ENCODE measurements around the gene SLC27A5. TPM values are rescaled to one million over a fixed set of nuclear protein-coding genes. Genes with fewer than 3 reads are reported as not detected.

The SLC27A5 gene
- total and polyA plus RNA-seq, 2 of the 13 experiments (the other 11 are each of a cell fraction or from before 2014, with no cell fraction given), result 30.3 to 40.2 TPM

- TF ChIP-seq SETDB1 (CRISPR knock-in tag; IDR thresholded peaks at IDR 0.05; ENCODE audit: borderline replicate concordance) (no peak), ZNF331 (CRISPR knock-in tag; IDR thresholded peaks at IDR 0.05) (peak; percentile 81), HMGA1 (CRISPR knock-in tag; conservative IDR thresholded peaks at IDR 0.05) (no peak), TAF15 (IDR thresholded peaks at IDR 0.05; ENCODE audit: low read depth, low read length, poor library complexity, severe bottlenecking) (no peak), ZMYM3 (CRISPR knock-in tag; IDR thresholded peaks at IDR 0.05) (no peak), ZNF207 (IDR thresholded peaks at IDR 0.05; ENCODE audit: borderline replicate concordance) (no peak), BCL3 (CRISPR knock-in tag; IDR thresholded peaks at IDR 0.05) (peak; percentile 87; the same call in 1 of the 2 replicates), ZNF552 (CRISPR knock-in tag; IDR thresholded peaks at IDR 0.05; ENCODE audit: borderline replicate concordance) (no peak), ZNF558 (CRISPR knock-in tag; IDR thresholded peaks at IDR 0.05; ENCODE audit: borderline replicate concordance) (no peak; the same call in 1 of the 2 replicates), CREM (IDR thresholded peaks at IDR 0.05) (no peak), CREM (CRISPR knock-in tag; IDR thresholded peaks at IDR 0.05) (no peak), TGIF2 (CRISPR knock-in tag; IDR thresholded peaks at IDR 0.05) (no peak; the same call in 1 of the 2 replicates), TBP (CRISPR knock-in tag; IDR thresholded peaks at IDR 0.05) (no peak), TBX3 (IDR thresholded peaks at IDR 0.05; ENCODE audit: borderline replicate concordance) (no peak), EP300 (IDR thresholded peaks at IDR 0.05; ENCODE audit: low read depth in 2 of 2, low read length in 2 of 2) (no peak), EP300 (CRISPR knock-in tag; IDR thresholded peaks at IDR 0.05; ENCODE audit: borderline replicate concordance) (peak; percentile 17; the same call in 1 of the 2 replicates), ZNF672 (CRISPR knock-in tag; IDR thresholded peaks at IDR 0.05) (no peak), NCOA1 (CRISPR knock-in tag; IDR thresholded peaks at IDR 0.05) (no peak), ZNF790 (CRISPR knock-in tag; IDR thresholded peaks at IDR 0.05; ENCODE audit: borderline replicate concordance) (no peak; the same call in 1 of the 2 replicates), ZNF235 (CRISPR knock-in tag; IDR thresholded peaks at IDR 0.05; ENCODE audit: borderline replicate concordance) (peak; percentile 84; the same call in 1 of the 2 replicates), ERF (CRISPR knock-in tag; IDR thresholded peaks at IDR 0.05) (peak; percentile 90), SRSF4 (IDR thresholded peaks at IDR 0.05; ENCODE audit: low read depth, low read length, poor library complexity, severe bottlenecking) (no peak), JUNB (CRISPR knock-in tag; IDR thresholded peaks at IDR 0.05; ENCODE audit: borderline replicate concordance) (no peak), USF2 (IDR thresholded peaks at IDR 0.05; ENCODE audit: low read depth, low read length) (no peak), USF2 (CRISPR knock-in tag; IDR thresholded peaks at IDR 0.05; ENCODE audit: borderline replicate concordance) (no peak), SP1 (IDR thresholded peaks at IDR 0.05) (no peak), SP1 (CRISPR knock-in tag; IDR thresholded peaks at IDR 0.05) (peak; percentile 76), KDM6A (CRISPR knock-in tag; IDR thresholded peaks at IDR 0.05; ENCODE audit: low read depth) (no peak), ZKSCAN5 (CRISPR knock-in tag; IDR thresholded peaks at IDR 0.05) (no peak), ZNF816 (CRISPR knock-in tag; IDR thresholded peaks at IDR 0.05; ENCODE audit: borderline replicate concordance) (no peak)
Observed at GRCh38 chr19:58513694-58514563, 2.1 kb upstream of the SLC27A5 start (continued).

Measured in HepG2 (cell line).